Stomach (tissue), 9 donors: ENCODE results near the gene FBXO45. TPM values are rescaled to one million over a fixed set of nuclear protein-coding genes. Genes with fewer than 3 reads are reported as not detected.

Experiments used
- DNase-seq, 2 donors: peaks; one replicate each; pipeline versions ENCODE4 v3.0.0 to v3.0.0-alpha.2; 2013 to 2019
- H3K27ac ChIP-seq, 5 donors: fragments of 200-600 bp in 4 of 5; sonication (generic) in 4 of 5; one replicate each; pipeline ENCODE4 v1.5.1; 2013 to 2019; ENCODE audit warnings: mild to moderate bottlenecking in 1 of 5, moderate library complexity in 1 of 5
- H3K27me3 ChIP-seq, 3 donors: fragments of 200-600 bp; sonication (generic); one replicate each; pipeline ENCODE4 v1.5.1; 2017 to 2019; ENCODE audit warnings: mixed run types in 1 of 3
- H3K36me3 ChIP-seq, 4 donors: fragments of 200-600 bp; sonication (generic); 1 replicate in 3 of 4; 2 replicates in 1 of 4; pipeline ENCODE4 v1.5.1; 2016 to 2019
- H3K4me1 ChIP-seq, 4 donors: fragments of 200-600 bp; sonication (generic); one replicate each; pipeline ENCODE4 v1.5.1; 2016 to 2019
- H3K4me3 ChIP-seq, 4 donors: fragments of 200-600 bp; sonication (generic) in 3 of 4; one replicate each; pipeline ENCODE4 v1.5.1; 2016 to 2019; ENCODE audit warnings: mild to moderate bottlenecking in 1 of 4
- H3K9me3 ChIP-seq, 4 donors: fragments of 200-600 bp; sonication (generic); one replicate each; pipeline ENCODE4 v1.5.1; 2016 to 2019
- CTCF ChIP-seq, 7 experiments: fragments of 450-650 bp in 4 of 7; fragments of 200-600 bp in 3 of 7; sonication (generic) in 3 of 7; IDR thresholded peaks; one replicate each; pipeline ENCODE4 v1.5.1; 2016 to 2019; ENCODE audit warnings: antibody characterized with exemption in 7 of 7, control low read depth in 2 of 7, mild to moderate bottlenecking in 1 of 7
- EP300 ChIP-seq: sonication (generic); formaldehyde crosslinking; IDR thresholded peaks from one replicate; pipeline ENCODE4 v1.6.1; 2017; ENCODE audit warnings: antibody characterized with exemption
- POLR2A ChIP-seq, 4 donors: fragments of 450-650 bp; IDR thresholded peaks; one replicate each; pipeline ENCODE4 v1.6.1; 2016; ENCODE audit warnings: antibody characterized with exemption in 4 of 4, control low read depth in 2 of 4, mild to moderate bottlenecking in 1 of 4, moderate library complexity in 1 of 4
- POLR2AphosphoS5 ChIP-seq, 3 donors: sonication (generic); formaldehyde crosslinking; IDR thresholded peaks; one replicate each; pipeline ENCODE4 v1.6.1; 2016; ENCODE audit warnings: antibody characterized with exemption in 3 of 3
- WGBS, 5 donors: extraction: QIAGEN DNeasy Blood & Tissue Kit in 3 of 5; methylation state at CpG; one replicate each; pipeline versions ENCODE4 v1.1.5 to v1.1.7; 2013 to 2018; 5-methylcytosine and 5-hydroxymethylcytosine counted together
- intact Hi-C: fragments of 100-400 bp; cut with DNase I; formaldehyde crosslinking; loops from one replicate; pipeline ENCODE4 v1.15.1; 2023; ENCODE audit warnings: low total_unique reads
- polyA plus RNA-seq, 3 donors: library from polyadenylated mRNA; stranded (reverse); fragments of 200-250 nt; gene quantifications; one replicate each; pipeline ENCODE4 v1.2.3, GENCODE V29; 2013
- total RNA-seq, 5 donors: library from RNA; depleted of rRNA; stranded (reverse); fragments of >200 nt; gene quantifications; one replicate each; pipeline versions ENCODE4 v1.1.0 to v1.2.3, GENCODE V29; 2014 to 2016
- donor health status: healthy with polysubstance abuse.
- donor health status: Bipolar disorder and iron deficiency.
- donor health status: healthy.

The FBXO45 gene
- total and polyA plus RNA-seq, 8 donors = 1.2 to 12.1 (median 4.2) TPM

DNA sequence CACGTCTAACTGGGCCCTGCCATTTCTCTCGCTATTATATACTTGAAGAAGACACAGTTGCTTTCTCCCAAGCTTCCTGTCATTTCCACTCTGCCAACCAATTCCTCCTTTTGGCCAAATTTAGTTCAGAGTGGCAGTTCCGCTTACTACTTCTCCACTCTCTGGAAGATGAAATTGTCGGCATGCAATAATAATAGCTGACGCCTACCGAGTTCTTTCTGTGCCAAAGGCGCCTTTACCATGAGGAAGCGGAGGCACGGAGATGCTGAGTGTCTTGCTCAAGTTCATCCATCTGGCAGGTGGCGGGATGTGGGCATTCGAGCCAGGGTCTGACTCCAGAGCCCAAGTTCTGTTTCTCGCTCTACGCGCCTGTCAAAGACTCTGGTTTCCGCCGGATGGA lies 56.4 kb downstream of the FBXO45 start:
- peak overlapping the region in 4 of 5 donors; percentile 37 to 67 (median 54) for H3K27ac ChIP-seq
- WGBS, 5 donors = 87 to 94% (median 88%) methylated on average over 16 of the region's 16 CpGs
- no peak for DNase-seq

GRCh38 chr3:196625331-196625730 lies 56.9 kb downstream of the FBXO45 start:
- intact Hi-C loops = no loop called here
- Histone ChIP-seq H3K36me3 (no peaks in the 10 kb centered on the region), H3K4me3 (no peak overlapping the region), H3K4me1 (peaks cover 0 to 9% (median 2%) of the 10 kb centered on the region in 4 donors), H3K9me3 (no peaks in the 10 kb centered on the region), H3K27ac (peak overlapping the region in 2 of 5 donors; percentile 47 to 67), H3K27me3 (no peaks in the 10 kb centered on the region)
- no peak for DNase-seq
- WGBS, 5 donors = 81 to 89% (median 84%) methylated on average over 6 of the region's 6 CpGs
- no peak for TF ChIP-seq EP300
- no peak for TF ChIP-seq POLR2AphosphoS5 (IDR thresholded peaks at IDR 0.05)
- no peak for TF ChIP-seq POLR2A (IDR thresholded peaks at IDR 0.05)

More for the DNA sequence above, 56.4 kb downstream of the FBXO45 start:
- no peak overlapping the region for H3K4me3 ChIP-seq
- no peak for TF ChIP-seq CTCF (IDR thresholded peaks at IDR 0.05)
- no peak for TF ChIP-seq EP300
- TF ChIP-seq POLR2A (IDR thresholded peaks at IDR 0.05) = no peak
- no peak for TF ChIP-seq POLR2AphosphoS5 (IDR thresholded peaks at IDR 0.05)
- no peaks in the 10 kb centered on the region for H3K36me3 ChIP-seq
- no peaks in the 10 kb centered on the region for H3K9me3 ChIP-seq
- H3K27me3 ChIP-seq = no peaks in the 10 kb centered on the region
- H3K4me1 ChIP-seq = peaks cover 0 to 14% (median 4%) of the 10 kb centered on the region in 4 donors
- intact Hi-C loops = no loop called here

- intact Hi-C loops = no loop called here
- Histone ChIP-seq H3K27me3 (no peaks in the 10 kb centered on the region), H3K9me3 (no peaks in the 10 kb centered on the region), H3K4me1 (peaks cover under 1 to 24% (median 13%) of the 10 kb centered on the region in 4 donors), H3K27ac (no peak overlapping the region), H3K36me3 (no peaks in the 10 kb centered on the region), H3K4me3 (no peak overlapping the region)
- no peak for TF ChIP-seq POLR2AphosphoS5 (IDR thresholded peaks at IDR 0.05)
- TF ChIP-seq EP300 = no peak
- no peak for TF ChIP-seq CTCF (IDR thresholded peaks at IDR 0.05)
- no peak for TF ChIP-seq POLR2A (IDR thresholded peaks at IDR 0.05)
- no peak for DNase-seq
- WGBS, 5 donors = 92 to 97% (median 92%) methylated on average over 7 to 8 of the region's 8 CpGs
These were observed 59.4 kb downstream of the FBXO45 start for GRCh38 chr3:196627918-196628231.

GRCh38 chr3:196629228-196629627 lies 60.8 kb downstream of the FBXO45 start:
- no peaks in the 10 kb centered on the region for H3K27me3 ChIP-seq
- H3K9me3 ChIP-seq = no peaks in the 10 kb centered on the region
- H3K36me3 ChIP-seq = no peaks in the 10 kb centered on the region
- TF ChIP-seq CTCF (IDR thresholded peaks at IDR 0.05) = no peak
- TF ChIP-seq EP300 = no peak
- TF ChIP-seq POLR2AphosphoS5 (IDR thresholded peaks at IDR 0.05) = no peak
- TF ChIP-seq POLR2A (IDR thresholded peaks at IDR 0.05) = no peak
- WGBS, 5 donors = 80 to 94% (median 86%) methylated on average over 2 of the region's 2 CpGs
- intact Hi-C loops = no loop called here
- no peak for DNase-seq
- no peak overlapping the region for H3K4me3 ChIP-seq
- H3K4me1 ChIP-seq = peaks cover 4 to 30% (median 22%) of the 10 kb centered on the region in 4 donors
- no peak overlapping the region for H3K27ac ChIP-seq

DNA sequence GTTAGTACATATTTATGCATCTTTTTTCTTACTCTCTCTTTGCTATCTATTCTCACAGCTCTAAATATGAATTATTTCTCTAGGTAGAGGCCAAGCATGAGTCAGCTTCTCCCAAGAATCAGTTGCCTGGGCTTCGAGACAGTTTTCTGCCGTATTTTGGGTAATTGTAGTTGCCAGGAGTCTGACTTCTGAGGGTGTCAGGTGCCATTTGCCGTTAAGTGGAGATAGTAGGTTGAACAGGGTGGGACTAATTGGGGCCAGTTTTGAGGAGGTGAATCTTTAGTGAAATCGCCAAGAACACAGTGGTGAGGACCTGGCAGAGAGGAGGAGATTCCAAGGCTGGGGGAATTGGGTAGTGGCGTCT lies 63.2 kb downstream of the FBXO45 start:
- TF ChIP-seq POLR2AphosphoS5 (IDR thresholded peaks at IDR 0.05) (no peak), POLR2A (IDR thresholded peaks at IDR 0.05) (no peak), EP300 (no peak), CTCF (IDR thresholded peaks at IDR 0.05) (no peak)
- Histone ChIP-seq H3K4me1 (peaks cover 4 to 31% (median 23%) of the 10 kb centered on the region in 4 donors), H3K36me3 (no peaks in the 10 kb centered on the region), H3K27ac (peak overlapping the region; percentile 90 to 92 (median 90)), H3K27me3 (no peaks in the 10 kb centered on the region), H3K9me3 (no peaks in the 10 kb centered on the region), H3K4me3 (peak overlapping the region; percentile 55 to 65 (median 59))
- DNase-seq = no peak
- WGBS, 5 donors = 18 to 26% (median 20%) methylated on average over 5 of the region's 5 CpGs
- intact Hi-C loops = no loop called here
